ENCODE measurements around the gene RETNLB.

RETNLB gene

DNA sequence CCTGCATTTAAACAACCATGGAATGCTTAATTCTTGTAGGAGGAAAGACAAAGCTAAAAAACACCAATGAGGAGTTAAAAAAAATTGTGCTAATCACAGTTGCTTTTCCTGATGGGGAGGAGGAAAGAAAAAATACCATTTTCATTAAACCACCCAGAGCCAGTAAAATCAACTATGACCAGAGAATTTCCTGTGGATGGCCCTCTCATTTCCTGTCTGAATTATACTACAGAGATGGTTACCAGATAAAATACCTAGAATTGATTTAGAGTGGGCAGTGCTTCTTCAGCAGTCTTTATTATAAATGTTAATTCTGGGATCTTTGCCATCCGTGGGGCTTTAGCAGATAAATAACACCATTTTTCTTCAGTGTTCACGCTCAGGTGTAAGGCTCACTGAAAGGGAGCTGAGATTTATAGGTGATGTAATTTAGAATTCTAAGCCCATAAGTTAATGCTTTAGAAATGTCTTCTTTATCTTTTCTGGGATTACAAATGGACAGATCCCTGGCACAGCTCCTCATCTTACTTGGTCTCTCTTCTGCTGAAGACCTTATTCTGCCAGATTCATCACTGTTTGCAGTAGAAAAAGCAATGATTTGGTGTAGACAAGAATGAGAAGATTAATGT is 37.9 kb downstream of the RETNLB start:
- no peak for DNase-seq (ENCODE audit: low spot score in 2 of 2)
- H3K4me1 Mint-ChIP-seq = peaks cover 8% of the 10 kb centered on the region
- ATAC-seq = no peak
- no peak overlapping the region for H3K27ac Mint-ChIP-seq
- no peak overlapping the region for H3K4me3 Mint-ChIP-seq
- no peaks in the 10 kb centered on the region for H3K36me3 Mint-ChIP-seq
- H3K9me3 Mint-ChIP-seq = no peaks in the 10 kb centered on the region

GRCh38 chr3:108718454-108718853 is 38.8 kb downstream of the RETNLB start:
- ATAC-seq = no peak
- Mint-ChIP-seq H3K4me1 (peaks cover 8% of the 10 kb centered on the region), H3K4me3 (no peak overlapping the region), H3K36me3 (no peaks in the 10 kb centered on the region), H3K27ac (no peak overlapping the region), H3K9me3 (no peaks in the 10 kb centered on the region)
- DNase-seq (ENCODE audit: low spot score in 2 of 2) = no peak

DNA sequence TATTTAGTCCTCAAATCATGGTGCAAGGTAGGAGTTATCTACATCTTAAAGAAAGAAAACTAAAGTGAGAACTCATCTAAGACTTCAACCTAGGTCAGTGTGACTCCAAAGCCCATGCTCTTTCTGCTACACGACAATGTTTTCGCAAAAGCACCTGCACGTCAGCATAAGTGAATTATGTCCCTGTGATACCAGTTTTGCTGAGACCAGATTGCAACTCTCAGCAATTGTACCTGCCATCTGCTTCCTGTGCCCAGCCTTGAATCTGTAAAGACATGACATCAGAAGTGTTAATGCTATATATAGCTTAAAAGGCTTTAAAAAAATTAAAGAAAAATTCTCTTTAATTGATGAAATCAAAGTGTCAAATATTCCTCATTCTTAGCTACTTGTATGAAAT is 43.4 kb downstream of the RETNLB start:
- Mint-ChIP-seq H3K4me3 (no peak overlapping the region), H3K36me3 (no peaks in the 10 kb centered on the region), H3K27ac (no peak overlapping the region), H3K4me1 (no peaks in the 10 kb centered on the region), H3K9me3 (no peaks in the 10 kb centered on the region)
- no peak for ATAC-seq
- no peak for DNase-seq (ENCODE audit: low spot score in 2 of 2)

- Mint-ChIP-seq H3K36me3 (no peaks in the 10 kb centered on the region), H3K4me1 (no peaks in the 10 kb centered on the region), H3K4me3 (no peak overlapping the region), H3K27ac (no peak overlapping the region), H3K9me3 (no peaks in the 10 kb centered on the region)
- ATAC-seq (no peak), DNase-seq (ENCODE audit: low spot score in 2 of 2) (no peak)
Measured at GRCh38 chr3:108713009-108713516, 44.1 kb downstream of the RETNLB start.

Data from stimulated activated effector memory CD8-positive, alpha-beta T cell treated with anti-CD3 and anti-CD28 coated beads, Interleukin-12 subunit alpha, Interleukin-12 subunit beta, amount 100 ng/mL, for 72 hours (primary cell).